ENCODE results near the gene GRIN3B.

DNA sequence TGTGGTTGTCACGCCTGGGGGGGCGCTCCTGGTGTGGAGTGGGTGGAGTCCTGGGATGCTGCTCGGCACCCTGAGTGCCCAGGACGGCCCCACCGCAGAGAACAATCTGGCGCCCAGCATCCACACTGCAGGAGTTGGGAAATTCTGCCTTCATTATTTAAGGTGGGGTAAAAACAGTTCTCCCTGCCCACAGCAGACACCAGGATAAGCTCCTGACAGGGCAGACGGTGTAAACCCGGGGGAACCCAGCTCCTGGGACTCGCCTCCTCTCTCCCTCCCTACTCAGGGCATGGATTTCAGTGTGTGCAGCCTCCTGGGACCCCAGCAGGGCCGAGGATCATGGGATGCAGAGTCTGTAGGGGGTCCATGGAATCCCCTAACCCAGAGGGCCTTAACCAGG lies 23.7 kb upstream of the GRIN3B start:
- TF ChIP-seq, protein P1, sequence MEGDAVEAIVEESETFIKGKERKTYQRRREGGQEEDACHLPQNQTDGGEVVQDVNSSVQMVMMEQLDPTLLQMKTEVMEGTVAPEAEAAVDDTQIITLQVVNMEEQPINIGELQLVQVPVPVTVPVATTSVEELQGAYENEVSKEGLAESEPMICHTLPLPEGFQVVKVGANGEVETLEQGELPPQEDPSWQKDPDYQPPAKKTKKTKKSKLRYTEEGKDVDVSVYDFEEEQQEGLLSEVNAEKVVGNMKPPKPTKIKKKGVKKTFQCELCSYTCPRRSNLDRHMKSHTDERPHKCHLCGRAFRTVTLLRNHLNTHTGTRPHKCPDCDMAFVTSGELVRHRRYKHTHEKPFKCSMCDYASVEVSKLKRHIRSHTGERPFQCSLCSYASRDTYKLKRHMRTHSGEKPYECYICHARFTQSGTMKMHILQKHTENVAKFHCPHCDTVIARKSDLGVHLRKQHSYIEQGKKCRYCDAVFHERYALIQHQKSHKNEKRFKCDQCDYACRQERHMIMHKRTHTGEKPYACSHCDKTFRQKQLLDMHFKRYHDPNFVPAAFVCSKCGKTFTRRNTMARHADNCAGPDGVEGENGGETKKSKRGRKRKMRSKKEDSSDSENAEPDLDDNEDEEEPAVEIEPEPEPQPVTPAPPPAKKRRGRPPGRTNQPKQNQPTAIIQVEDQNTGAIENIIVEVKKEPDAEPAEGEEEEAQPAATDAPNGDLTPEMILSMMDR (IDR thresholded peaks at IDR 0.05), result no peak
- TF ChIP-seq POLR2A (IDR thresholded peaks at IDR 0.05), result no peak
